ENCODE measurements around the gene ANTXR1. TPM values are rescaled to one million over a fixed set of nuclear protein-coding genes. Genes with fewer than 3 reads are reported as not detected.

Gene ANTXR1
- total and polyA plus RNA-seq, 2 of the 8 experiments (the other 6 are each of a cell fraction or from before 2014, with no cell fraction given): 15.8 to 44.3 TPM

- H4K20me1 ChIP-seq (replicated peaks in 1 of 2; ENCODE audit: control insufficient read depth in 1 of 2, insufficient read depth in 2 of 2, low read length in 2 of 2): peaks cover 0 to 2% of the 10 kb centered on the region in 2 experiments
- no peak overlapping the region; the same call in 1 of the 2 replicates for H4K8ac ChIP-seq (ENCODE audit: extremely low read depth, insufficient read depth, low read length)
- H3K4ac ChIP-seq (replicated peaks; ENCODE audit: insufficient read length, low read depth, low read length): no peak overlapping the region
- H3K27me3 ChIP-seq (replicated peaks in 1 of 4; ENCODE audit: control insufficient read depth in 3 of 4, extremely low read depth in 1 of 4, insufficient read depth in 3 of 4, low read length in 3 of 4): no peaks in the 10 kb centered on the region
- no peak for DNase-seq (ENCODE audit: low read depth in 1 of 2, low spot score in 2 of 2)
- TF ChIP-seq RNF2 (IDR thresholded peaks at IDR 0.05; ENCODE audit: borderline replicate concordance, low read depth, low read length, missing control alignments, poor library complexity, severe bottlenecking) (no peak), SP1 (IDR thresholded peaks at IDR 0.05; ENCODE audit: low read depth, low read length) (no peak), SAP30 (IDR thresholded peaks at IDR 0.05; ENCODE audit: insufficient read depth, insufficient replicate concordance, low read length) (no peak), GTF2F1 (IDR thresholded peaks at IDR 0.05; ENCODE audit: borderline replicate concordance, low read depth, low read length) (no peak)
- TF ChIP-seq, protein P1, sequence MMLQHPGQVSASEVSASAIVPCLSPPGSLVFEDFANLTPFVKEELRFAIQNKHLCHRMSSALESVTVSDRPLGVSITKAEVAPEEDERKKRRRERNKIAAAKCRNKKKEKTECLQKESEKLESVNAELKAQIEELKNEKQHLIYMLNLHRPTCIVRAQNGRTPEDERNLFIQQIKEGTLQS (IDR thresholded peaks at IDR 0.05; ENCODE audit: insufficient read depth, low read depth, low read length): no peak
- H3K18ac ChIP-seq (ENCODE audit: extremely low read depth, low read length): no peak overlapping the region
- no peaks in the 10 kb centered on the region; the same call in 1 of the 2 replicates for H3K79me1 ChIP-seq (ENCODE audit: low read depth, low read length)
- H2BK120ac ChIP-seq (replicated peaks; ENCODE audit: low read depth, low read length): no peak overlapping the region
- H3K9me3 ChIP-seq (ENCODE audit: insufficient read depth in 2 of 2, low read depth in 1 of 2, low read length in 1 of 2): no peaks in the 10 kb centered on the region
- no peak overlapping the region for H2BK12ac ChIP-seq (ENCODE audit: low read depth, low read length)
- H3K4me1 ChIP-seq (replicated peaks in 1 of 4; ENCODE audit: control insufficient read depth in 3 of 4, insufficient read depth in 4 of 4, low read length in 3 of 4): no peaks in the 10 kb centered on the region
- H3K4me2 ChIP-seq (ENCODE audit: insufficient read depth in 1 of 2, low read depth in 2 of 2, low read length in 2 of 2): no peak overlapping the region
- H2AK5ac ChIP-seq (ENCODE audit: low read depth, low read length): no peak overlapping the region
- H3K14ac ChIP-seq (ENCODE audit: insufficient read length): no peak overlapping the region
- H4K91ac ChIP-seq (replicated peaks; ENCODE audit: insufficient read length, low read length): no peak overlapping the region
- H3K9ac ChIP-seq (replicated peaks in 1 of 4; ENCODE audit: extremely low read depth in 1 of 4, low read depth in 3 of 4, low read length in 3 of 4): no peak overlapping the region
- no peak for FAIRE-seq
- H3K4me3 ChIP-seq (ENCODE audit: extremely low read depth in 1 of 4, insufficient read depth in 2 of 4, low read depth in 3 of 4, low read length in 4 of 4): no peak overlapping the region
- H3K79me2 ChIP-seq (ENCODE audit: control insufficient read depth in 1 of 2, insufficient read depth in 2 of 2, low read length in 2 of 2): no peaks in the 10 kb centered on the region
- no peak overlapping the region for H3K27ac ChIP-seq (ENCODE audit: low read depth, low read length)
- no peaks in the 10 kb centered on the region; a peak in 2 of 8 replicates for H3K36me3 ChIP-seq (ENCODE audit: control insufficient read depth in 2 of 4, insufficient read depth in 4 of 4, low read length in 3 of 4)
- H3K23me2 ChIP-seq (ENCODE audit: low read depth, low read length): no peaks in the 10 kb centered on the region
- no peak overlapping the region for H2AFZ ChIP-seq (ENCODE audit: low read length)
- ChIA-PET CTCF (ENCODE audit: partially characterized antibody) (no interaction called here), POLR2A (ENCODE audit: partially characterized antibody) (no interaction called here)
- no peak overlapping the region for H3K56ac ChIP-seq (replicated peaks; ENCODE audit: insufficient read length, low read depth, low read length)
- H2BK15ac ChIP-seq (ENCODE audit: low read length): no peak overlapping the region
- H2BK20ac ChIP-seq (ENCODE audit: low read length): no peak overlapping the region
- no peak overlapping the region for H3K23ac ChIP-seq (ENCODE audit: insufficient read length)
- H4K5ac ChIP-seq (ENCODE audit: insufficient read length, low read depth, low read length): no peak overlapping the region
- no peak overlapping the region for H2BK5ac ChIP-seq (ENCODE audit: low read depth, low read length)
Measured at GRCh38 chr2:69067866-69068265, 54.9 kb downstream of the ANTXR1 start.

All from H1 (cell line).